Measurements from ENCODE around the gene NUP93. TPM values are rescaled to one million over a fixed set of nuclear protein-coding genes. Genes with fewer than 3 reads are reported as not detected.
A peak's percentile ranks its signal among the peaks of the same experiment; 100 is the strongest.

Gene NUP93
- total and polyA plus RNA-seq, 11 donors = 21.8 to 49.0 (median 27.8) TPM

DNA sequence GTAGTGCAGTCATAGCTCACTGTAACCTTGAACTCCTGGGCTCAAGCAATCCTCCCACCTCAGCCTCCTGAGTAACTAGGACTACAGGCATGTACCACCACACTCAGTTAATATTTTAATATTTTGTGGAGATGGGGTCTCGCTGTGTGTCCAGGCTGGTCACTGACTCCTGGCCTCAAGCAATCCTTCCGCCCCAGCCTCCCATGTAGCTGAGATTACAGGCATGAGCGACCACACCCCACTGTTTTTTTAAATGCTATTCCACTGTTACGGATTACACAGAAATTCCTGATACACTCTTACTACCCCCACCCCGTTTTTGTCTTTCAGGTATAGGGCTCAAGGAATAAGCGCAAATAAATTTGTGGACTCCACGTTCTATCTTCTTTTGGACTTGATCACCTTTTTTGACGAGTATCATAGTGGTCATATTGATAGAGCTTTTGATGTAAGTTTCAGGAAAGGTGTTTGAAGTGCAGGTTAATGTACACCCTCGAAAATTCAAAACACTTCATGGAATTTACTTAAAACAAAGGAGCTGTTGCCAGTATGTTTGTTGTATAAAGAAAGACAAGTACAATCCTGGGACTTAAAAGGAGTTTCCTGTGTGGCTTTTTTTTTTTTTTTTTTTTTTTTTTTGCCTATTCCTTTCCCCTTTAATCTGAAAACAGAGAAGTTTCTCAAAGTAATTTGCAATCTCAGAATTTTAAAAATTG, 108.9 kb downstream of the NUP93 start:
- Histone ChIP-seq H3K4me3 (no peak overlapping the region), H3K36me3 (peaks cover 0 to 98% (median 86%) of the 10 kb centered on the region in 9 donors), H3K9me3 (no peaks in the 10 kb centered on the region), H3K4me1 (peaks cover 0 to 7% (median 0%) of the 10 kb centered on the region in 12 donors), H3K27ac (no peak overlapping the region), H3K27me3 (no peaks in the 10 kb centered on the region)
- TF ChIP-seq, protein P1, sequence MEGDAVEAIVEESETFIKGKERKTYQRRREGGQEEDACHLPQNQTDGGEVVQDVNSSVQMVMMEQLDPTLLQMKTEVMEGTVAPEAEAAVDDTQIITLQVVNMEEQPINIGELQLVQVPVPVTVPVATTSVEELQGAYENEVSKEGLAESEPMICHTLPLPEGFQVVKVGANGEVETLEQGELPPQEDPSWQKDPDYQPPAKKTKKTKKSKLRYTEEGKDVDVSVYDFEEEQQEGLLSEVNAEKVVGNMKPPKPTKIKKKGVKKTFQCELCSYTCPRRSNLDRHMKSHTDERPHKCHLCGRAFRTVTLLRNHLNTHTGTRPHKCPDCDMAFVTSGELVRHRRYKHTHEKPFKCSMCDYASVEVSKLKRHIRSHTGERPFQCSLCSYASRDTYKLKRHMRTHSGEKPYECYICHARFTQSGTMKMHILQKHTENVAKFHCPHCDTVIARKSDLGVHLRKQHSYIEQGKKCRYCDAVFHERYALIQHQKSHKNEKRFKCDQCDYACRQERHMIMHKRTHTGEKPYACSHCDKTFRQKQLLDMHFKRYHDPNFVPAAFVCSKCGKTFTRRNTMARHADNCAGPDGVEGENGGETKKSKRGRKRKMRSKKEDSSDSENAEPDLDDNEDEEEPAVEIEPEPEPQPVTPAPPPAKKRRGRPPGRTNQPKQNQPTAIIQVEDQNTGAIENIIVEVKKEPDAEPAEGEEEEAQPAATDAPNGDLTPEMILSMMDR (IDR thresholded peaks at IDR 0.05) = no peak
- no peak for TF ChIP-seq POLR2A (IDR thresholded peaks at IDR 0.05)
- no peak for DNase-seq
- WGBS, 4 donors = 90 to 94% (median 92%) methylated on average over 9 of the region's 9 CpGs
- ATAC-seq = no peak
- intact Hi-C loops (cut with DNase I) = no loop called here

DNA sequence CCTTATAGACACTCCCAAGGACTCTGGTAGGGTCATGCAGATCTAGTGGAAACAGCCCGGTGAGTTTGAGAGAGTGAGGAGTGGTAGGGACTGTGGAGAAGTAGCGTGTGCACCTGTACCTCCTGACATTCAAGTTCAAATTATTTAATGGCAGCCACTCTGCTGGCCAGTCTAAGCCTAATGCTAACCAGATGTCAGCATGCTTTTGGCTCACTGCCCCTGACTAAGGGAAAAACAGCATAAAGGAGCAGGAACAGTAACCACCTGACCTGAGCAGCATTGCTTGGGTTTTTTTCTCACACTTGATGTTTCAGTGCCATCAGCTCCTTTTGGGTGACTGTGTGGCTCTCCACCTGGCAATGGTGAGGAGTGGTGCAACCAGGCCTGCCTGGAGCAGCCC, 111.3 kb downstream of the NUP93 start:
- intact Hi-C loops (cut with DNase I) = no loop called here
- H3K36me3 ChIP-seq = peaks cover 0 to 96% (median 76%) of the 10 kb centered on the region in 9 donors
- no peak for TF ChIP-seq POLR2A (IDR thresholded peaks at IDR 0.05)
- TF ChIP-seq, protein P1 (IDR thresholded peaks at IDR 0.05) = no peak

DNA sequence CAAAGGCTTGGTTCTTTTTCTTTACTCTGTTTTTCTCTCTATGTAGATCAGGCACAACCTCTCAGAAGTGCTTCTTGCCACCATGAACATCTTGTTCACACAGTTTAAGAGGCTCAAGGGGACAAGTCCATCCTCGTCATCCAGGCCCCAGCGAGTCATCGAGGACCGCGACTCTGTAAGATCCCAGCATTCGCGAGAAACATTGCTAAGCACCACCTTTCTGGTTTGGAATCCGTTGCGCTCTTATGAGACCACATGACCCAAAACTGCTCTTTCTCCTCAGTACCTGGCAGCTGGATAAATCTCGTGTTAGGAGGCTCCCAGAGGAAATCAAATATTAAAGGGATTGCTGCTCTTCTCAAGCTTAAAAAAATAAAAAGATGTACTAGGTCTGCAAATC, 111.7 kb downstream of the NUP93 start:
- no peak for TF ChIP-seq POLR2A (IDR thresholded peaks at IDR 0.05)
- TF ChIP-seq, protein P1 (IDR thresholded peaks at IDR 0.05) = no peak
- Histone ChIP-seq H3K27me3 (no peaks in the 10 kb centered on the region), H3K9me3 (no peaks in the 10 kb centered on the region), H3K4me1 (peaks cover 0 to under 1% (median 0%) of the 10 kb centered on the region in 12 donors), H3K36me3 (peaks cover 0 to 92% (median 74%) of the 10 kb centered on the region in 9 donors), H3K27ac (no peak overlapping the region), H3K4me3 (no peak overlapping the region)
- DNase-seq = no peak
- intact Hi-C loops (cut with DNase I) = no loop called here
- WGBS, 4 donors = 90 to 95% (median 95%) methylated on average over 10 of the region's 10 CpGs
- no peak for ATAC-seq

More for the DNA sequence above, 111.3 kb downstream of the NUP93 start:
- WGBS, 4 donors = 87 to 100% (median 96%) methylated on average over 2 of the region's 2 CpGs
- Histone ChIP-seq H3K27me3 (no peaks in the 10 kb centered on the region), H3K4me1 (peaks cover 0 to 4% (median 0%) of the 10 kb centered on the region in 12 donors), H3K4me3 (no peak overlapping the region), H3K9me3 (no peaks in the 10 kb centered on the region), H3K27ac (no peak overlapping the region)
- DNase-seq = no peak
- ATAC-seq = peak in 1 of 4 donors; percentile 29

DNA sequence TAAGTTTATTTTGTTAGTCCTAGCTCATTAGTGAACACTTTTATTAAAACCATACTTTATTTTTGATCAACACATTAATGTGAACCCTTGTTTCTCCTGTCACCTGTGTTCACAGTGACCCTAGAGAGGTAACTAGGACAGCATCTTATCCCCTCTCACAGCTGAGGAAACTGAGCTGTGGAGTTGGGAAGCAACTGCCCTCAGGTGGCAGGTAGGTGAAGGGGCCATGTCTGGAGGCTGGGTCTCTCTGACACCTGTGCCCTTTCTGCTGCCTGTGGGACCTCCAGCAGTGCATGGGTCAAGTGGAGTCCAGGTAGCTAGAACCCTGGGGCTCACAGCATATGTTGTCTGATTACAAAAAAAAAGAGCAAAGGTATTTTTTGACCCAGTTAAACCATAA, 112.2 kb downstream of the NUP93 start:
- Histone ChIP-seq H3K36me3 (peaks cover 0 to 87% (median 69%) of the 10 kb centered on the region in 9 donors), H3K27me3 (no peaks in the 10 kb centered on the region), H3K9me3 (no peaks in the 10 kb centered on the region), H3K27ac (no peak overlapping the region), H3K4me3 (no peak overlapping the region), H3K4me1 (peaks cover 0 to 5% (median 0%) of the 10 kb centered on the region in 12 donors)
- ATAC-seq (no peak), DNase-seq (no peak)
- TF ChIP-seq, protein P1 (IDR thresholded peaks at IDR 0.05) = no peak
- intact Hi-C loops (cut with DNase I) = no loop called here
